G401 (cell line): ENCODE results near the gene CASP8AP2. TPM values are rescaled to one million over a fixed set of nuclear protein-coding genes. Genes with fewer than 3 reads are reported as not detected.

Experiments used
- total RNA-seq: library from RNA; depleted of rRNA; stranded (reverse); fragments of >200 nt; shearing (Covaris generic); gene quantifications from 2 replicates; pipeline ENCODE4 v1.2.3, GENCODE V29; 2014; rRNA removed

CASP8AP2 gene
- total RNA-seq, 1 experiment from 2014 or later, result 19.2 TPM

Other genes starting within 250 kb of the CASP8AP2 start
- gene LYRM2, start 191.1 kb upstream of the CASP8AP2 start, total RNA-seq, result 17.0 and 19.9 TPM in 2 replicates
- 12.4 and 12.7 TPM in 2 replicates for gene MDN1, start 10.1 kb upstream of the CASP8AP2 start, total RNA-seq
- not detected in 2 replicates for gene GJA10, start 64.6 kb downstream of the CASP8AP2 start, total RNA-seq